A549 (cell line): ENCODE data around the gene THAP4. TPM values are rescaled to one million over a fixed set of nuclear protein-coding genes. Genes with fewer than 3 reads are reported as not detected.

Experiments
- ATAC-seq, 2 experiments: fragments of 200-7000 bp in 1 of 2; fragments of >200 bp in 1 of 2; cut with Nextera tagmentation in 1 of 2; cut with Tn5 transposase in 1 of 2; 3 replicates each; pipeline versions ENCODE4 v1.8.0 to v1.9.1; 2018 to 2020; ENCODE audit warnings: mild to moderate bottlenecking in 1 of 2, moderate library complexity in 1 of 2
- CTCF ChIA-PET: fragments of 300-600 bp; sonication (Branson Sonifier 250); formaldehyde crosslinking; extraction: SDS; loops from one replicate; lab custom pipeline; 2021; ENCODE audit warnings: antibody characterized with exemption, inconsistent platforms; lab: Yijun Ruan, JAX
- POLR2A ChIA-PET: fragments of 350-600 bp; formaldehyde crosslinking; extraction: SDS; loops from one replicate; lab custom pipeline; 2021; ENCODE audit warnings: antibody characterized with exemption, inconsistent platforms; lab: Yijun Ruan, JAX
- DNase-seq, 2 experiments: peaks; one replicate each; pipeline versions ENCODE4 v3.0.0 to v3.0.0-alpha.2; 2011 to 2016; ENCODE audit warnings: low read depth in 1 of 2, low spot score in 1 of 2
- FAIRE-seq: peaks from 2 replicates; lab custom pipeline; 2011; peaks lifted over from hg19 to GRCh38; lab: Jason Lieb, UNC
- H3K27ac ChIP-seq, 2 experiments: fragments of >200 bp; sonication (Bioruptor Twin); formaldehyde crosslinking; 3 replicates each; pipeline ENCODE4 v1.5.1; 2016 to 2017
- H3K4me1 ChIP-seq: fragments of >200 bp; sonication (Bioruptor Twin); formaldehyde crosslinking; 3 replicates; pipeline ENCODE4 v1.6.1; 2016
- H3K4me2 ChIP-seq: fragments of >200 bp; sonication (Bioruptor Twin); formaldehyde crosslinking; 3 replicates; pipeline ENCODE4 v1.6.1; 2016
- H3K4me3 ChIP-seq: fragments of >200 bp; sonication (Bioruptor Twin); formaldehyde crosslinking; 3 replicates; pipeline ENCODE4 v1.5.1; 2016
- H3K9me3 ChIP-seq: fragments of >200 bp; sonication (Bioruptor Twin); formaldehyde crosslinking; 3 replicates; pipeline ENCODE4 v1.6.1; 2016
- BCL3 ChIP-seq: fragments of >200 bp; sonication (Bioruptor Twin); formaldehyde crosslinking; IDR thresholded peaks from 3 replicates; pipeline ENCODE4 v1.6.1; 2016
- CHD2 ChIP-seq: fragments of 150-350 bp; IDR thresholded peaks from 2 replicates; pipeline ENCODE4 v1.6.1; 2014; ENCODE audit warnings: low read length; ENCODE audit not compliant: partially characterized antibody
- CHD4 ChIP-seq: fragments of 200-600 bp; sonication (generic); IDR thresholded peaks from 2 replicates; pipeline ENCODE4 v1.6.1; 2016; ENCODE audit warnings: antibody characterized with exemption, mild to moderate bottlenecking, borderline replicate concordance
- E2F6 ChIP-seq: IDR thresholded peaks from 2 replicates; pipeline ENCODE4 v1.6.1; 2012; ENCODE audit warnings: low read depth, borderline replicate concordance
- EHF ChIP-seq: fragments of 250-450 bp; sonication (Bioruptor Pico); IDR thresholded peaks from 2 replicates; pipeline ENCODE4 v1.5.0; 2020; ENCODE audit warnings: mild to moderate bottlenecking
- EHMT2 ChIP-seq: fragments of 200-600 bp; sonication (generic); IDR thresholded peaks from 2 replicates; pipeline ENCODE4 v1.6.1; 2016; ENCODE audit warnings: antibody characterized with exemption, low read depth, mild to moderate bottlenecking, moderate library complexity
- ELK1 ChIP-seq: fragments of 150-350 bp; IDR thresholded peaks from 2 replicates; pipeline ENCODE4 v1.6.1; 2014; ENCODE audit warnings: low read depth, mild to moderate bottlenecking, low read length
- HDAC2 ChIP-seq: fragments of 200-600 bp; sonication (generic); IDR thresholded peaks from 2 replicates; pipeline ENCODE4 v1.6.1; 2016
- JUN ChIP-seq, 2 experiments: fragments of >200 bp; sonication (Bioruptor Twin); formaldehyde crosslinking; IDR thresholded peaks; 2 replicates in 1 of 2; 3 replicates in 1 of 2; pipeline ENCODE4 v1.6.1; 2016 to 2017
- JUNB ChIP-seq: fragments of >200 bp; sonication (Bioruptor Twin); formaldehyde crosslinking; IDR thresholded peaks from 2 replicates; pipeline ENCODE4 v1.6.1; 2016
- KDM1A ChIP-seq: fragments of 200-600 bp; sonication (generic); IDR thresholded peaks from 2 replicates; pipeline ENCODE4 v1.6.1; 2016; ENCODE audit warnings: low read depth, mild to moderate bottlenecking
- KDM5A ChIP-seq: fragments of 200-600 bp; sonication (generic); IDR thresholded peaks from 2 replicates; pipeline ENCODE4 v1.6.1; 2016; ENCODE audit warnings: antibody characterized with exemption, mild to moderate bottlenecking
- MAFK ChIP-seq: fragments of 450-650 bp; IDR thresholded peaks from 2 replicates; pipeline ENCODE4 v1.6.1; 2014; ENCODE audit not compliant: partially characterized antibody
- MAX ChIP-seq: IDR thresholded peaks from 2 replicates; pipeline ENCODE4 v1.6.1; 2012
- MYC ChIP-seq: IDR thresholded peaks from 2 replicates; pipeline ENCODE4 v1.6.1; 2012; ENCODE audit warnings: mild to moderate bottlenecking, inconsistent platforms, low read length, improper control_type of control experiment, borderline replicate concordance
- NR3C1 ChIP-seq: fragments of >200 bp; sonication (Bioruptor Twin); formaldehyde crosslinking; IDR thresholded peaks from 3 replicates; pipeline ENCODE4 v1.6.1; 2017
- PHF8 ChIP-seq: fragments of 200-600 bp; sonication (generic); IDR thresholded peaks from 2 replicates; pipeline ENCODE4 v1.6.1; 2016; ENCODE audit warnings: low read depth, mild to moderate bottlenecking, antibody characterized with exemption, moderate library complexity, borderline replicate concordance
- POLR2A ChIP-seq: IDR thresholded peaks from 2 replicates; pipeline ENCODE4 v1.6.1; 2012; ENCODE audit warnings: mild to moderate bottlenecking, low read length
- POLR2AphosphoS2 ChIP-seq: conservative IDR thresholded peaks from 2 replicates; pipeline ENCODE4 v1.6.1; 2012; ENCODE audit warnings: low read length, improper control_type of control experiment, inconsistent platforms
- REST ChIP-seq: fragments of 200-600 bp; sonication (generic); IDR thresholded peaks from 2 replicates; pipeline ENCODE4 v1.6.1; 2016; ENCODE audit warnings: antibody characterized with exemption, mild to moderate bottlenecking, moderate library complexity
- SMC3 ChIP-seq: fragments of >200 bp; sonication (Bioruptor Twin); formaldehyde crosslinking; IDR thresholded peaks from 3 replicates; pipeline ENCODE4 v1.6.1; 2018; ENCODE audit warnings: inconsistent platforms
- TP53 ChIP-seq: fragments of 250-450 bp; sonication (Bioruptor Pico); IDR thresholded peaks from 2 replicates; pipeline ENCODE4 v1.5.0; 2021; ENCODE audit warnings: mild to moderate bottlenecking, moderate library complexity
- ZNF302 ChIP-seq: fragments of 250-450 bp; sonication (Bioruptor Pico); IDR thresholded peaks from 2 replicates; pipeline ENCODE4 v1.9.0; 2021; ENCODE audit warnings: inconsistent platforms, mild to moderate bottlenecking, moderate library complexity
- WGBS: methylation state at CpG from one replicate; pipeline ENCODE4 v1.1.6; 2017; ENCODE audit errors: missing lambda C conversion rate; 5-methylcytosine and 5-hydroxymethylcytosine counted together
- polyA plus RNA-seq, 4 experiments: library from polyadenylated mRNA; depleted of rRNA in 3 of 4; stranded (reverse); fragments of >200 nt; fragmentation: RNase III in 1 of 4; extraction: RNeasy Plus Mini Kit Qiagen cat#74134 plus additional on column Dnase treatment in 1 of 4; gene quantifications; 2 replicates in 3 of 4; 3 replicates in 1 of 4; pipeline ENCODE4 v1.2.3, GENCODE V29; 2011 to 2017

THAP4 gene
- polyA plus RNA-seq, 2 of the 4 experiments (the other 2 are of a cell fraction), result 36.1 to 51.0 TPM

- Histone ChIP-seq H3K4me1 (peaks cover 15% of the 10 kb centered on the region), H3K27ac (peak overlapping the region; percentile 74 to 92), H3K4me2 (peak overlapping the region; percentile 99), H3K4me3 (peak overlapping the region; percentile 91), H3K9me3 (peaks cover 14% of the 10 kb centered on the region)
- 60% methylated on average over 17 of the region's 78 CpGs for WGBS
- TF ChIP-seq HDAC2 (no peak), EHMT2 (no peak), MYC (no peak), POLR2AphosphoS2 (no peak), SMC3 (no peak), KDM1A (no peak), BCL3 (no peak), MAFK (no peak), REST (no peak), TP53 (CRISPR knock-in tag) (no peak), EHF (CRISPR knock-in tag) (no peak), ZNF302 (CRISPR knock-in tag) (no peak), KDM5A (no peak), JUNB (no peak), NR3C1 (no peak), E2F6 (no peak), CHD4 (no peak)
- ChIA-PET CTCF (interaction anchor here (1.0 to 1.6 kb wide), 2 partner anchors 38 to 39 kb away, joined by 3 to 4 read pairs; no protein-coding TSS in a partner anchor), POLR2A (no interaction called here)
- no peak for FAIRE-seq
- peak; percentile 44 to 70 for ATAC-seq
- peak; percentile 33 to 60 for DNase-seq
Measured at GRCh38 chr2:241559323-241560161, 77.4 kb downstream of the THAP4 start.

GRCh38 chr2:241558532-241559322 lies 78.2 kb downstream of the THAP4 start, which contains the start of gene BOK:
TSS of gene BOK (plus strand) at chr2:241558745. CDS start at chr2:241559484, 739 bp downstream.
- ChIA-PET POLR2A (interaction anchor here (0.6 kb wide), 3 partner anchors 67 to 144 kb away, joined by 3 read pairs; partner anchors contain the start of genes ATG4B and THAP4), CTCF (interaction anchor here (0.6 to 1.6 kb wide), 2 partner anchors 39 to 160 kb away, joined by 3 to 4 read pairs; no protein-coding TSS in a partner anchor)
- H3K9me3 ChIP-seq, result peaks cover 14% of the 10 kb centered on the region
- TF ChIP-seq POLR2A (peak; percentile 22; the same call in 1 of the 2 replicates), PHF8 (peak; percentile 60; the same call in 1 of the 2 replicates), JUN (IDR thresholded peaks at IDR 0.05) (peak in 1 of 2 experiments; percentile 52; a peak in 2 of 5 replicates), MAX (peak; percentile 38; the same call in 1 of the 2 replicates), CHD2 (no peak), SMC3 (no peak), ELK1 (no peak), MYC (peak; percentile 53; the same call in 1 of the 2 replicates), E2F6 (peak; percentile 27; the same call in 1 of the 2 replicates)
- ATAC-seq (peak; percentile 76 to 85), FAIRE-seq (no peak), DNase-seq (peak; percentile 76 to 84)
- peak within 1 kb of the TSS; percentile 74 to 92 for H3K27ac ChIP-seq
- peak within 1 kb of the TSS; percentile 91 for H3K4me3 ChIP-seq
- H3K4me1 ChIP-seq, result peaks cover 15% of the 10 kb centered on the region
- H3K4me2 ChIP-seq, result peak within 1 kb of the TSS; percentile 99
- WGBS, result 3% methylated on average over 24 of the region's 98 CpGs
